Measurements from ENCODE around the gene XYLB.
"Not testable (repeated sequence)": the region's sequence is repeated elsewhere in the genome, so short reads cannot be mapped to it uniquely, and the experiment has no call there.

The XYLB gene

GRCh38 chr3:38396239-38396638 is 49.7 kb downstream of the XYLB start:
- H3K4me3 ChIP-seq (ENCODE audit: low read length) = no peak overlapping the region
- DNase-seq (ENCODE audit: low read depth) = no peak
- no peak for TF ChIP-seq CTCF (conservative IDR thresholded peaks at IDR 0.05; ENCODE audit: low read length)

GRCh38 chr3:38396861-38397260 is 50.3 kb downstream of the XYLB start:
- DNase-seq (ENCODE audit: low read depth) = no peak
- H3K4me3 ChIP-seq (ENCODE audit: low read length) = no peak overlapping the region
- TF ChIP-seq CTCF (conservative IDR thresholded peaks at IDR 0.05; ENCODE audit: low read length) = no peak

- TF ChIP-seq CTCF (conservative IDR thresholded peaks at IDR 0.05; ENCODE audit: low read length) = no peak
- DNase-seq (ENCODE audit: low read depth) = peak; percentile 25
- no peak overlapping the region for H3K4me3 ChIP-seq (ENCODE audit: low read length)
Measured at GRCh38 chr3:38397320-38397719, 50.7 kb downstream of the XYLB start.

- H3K4me3 ChIP-seq (ENCODE audit: low read length) = no peak overlapping the region
- no peak for TF ChIP-seq CTCF (conservative IDR thresholded peaks at IDR 0.05; ENCODE audit: low read length)
- no peak for DNase-seq (ENCODE audit: low read depth)
Measured at GRCh38 chr3:38401246-38401962, 54.8 kb downstream of the XYLB start.

GRCh38 chr3:38404286-38404685 is 57.7 kb downstream of the XYLB start:
- no peak overlapping the region for H3K4me3 ChIP-seq (ENCODE audit: low read length)
- no peak for TF ChIP-seq CTCF (conservative IDR thresholded peaks at IDR 0.05; ENCODE audit: low read length)
- DNase-seq (ENCODE audit: low read depth) = peak; percentile 77

- no peak for TF ChIP-seq CTCF (conservative IDR thresholded peaks at IDR 0.05; ENCODE audit: low read length)
- no peak for DNase-seq (ENCODE audit: low read depth)
- no peak overlapping the region for H3K4me3 ChIP-seq (ENCODE audit: low read length)
Measured at GRCh38 chr3:38411591-38411990, 65.0 kb downstream of the XYLB start.

- not testable (repeated sequence) for H3K4me3 ChIP-seq (ENCODE audit: low read length); DNase-seq (ENCODE audit: low read depth)
Measured at GRCh38 chr3:38420758-38421157, 74.2 kb downstream of the XYLB start.
